ENCODE data around the gene ANKRD22.

DNA sequence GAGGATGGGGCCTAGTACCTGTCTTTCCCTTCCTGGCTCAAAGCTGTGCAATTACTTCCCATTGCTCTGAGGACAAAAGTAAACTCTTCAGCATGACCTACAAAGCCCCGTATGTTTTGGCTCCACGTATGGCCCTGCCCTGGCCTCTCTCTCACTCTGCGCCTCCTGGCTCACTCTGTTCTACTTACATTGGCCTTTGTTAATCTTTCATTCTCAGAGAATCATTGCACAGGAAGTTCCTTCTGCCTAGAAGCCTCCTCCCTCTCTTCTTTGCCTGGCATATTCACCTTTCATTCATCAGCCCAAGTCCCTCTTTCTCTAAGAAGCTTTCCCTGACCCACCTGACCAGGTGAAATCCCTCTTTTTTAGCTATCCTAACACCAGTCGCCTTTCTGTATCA lies 25.3 kb downstream of the ANKRD22 start:
- TF ChIP-seq, protein P1, sequence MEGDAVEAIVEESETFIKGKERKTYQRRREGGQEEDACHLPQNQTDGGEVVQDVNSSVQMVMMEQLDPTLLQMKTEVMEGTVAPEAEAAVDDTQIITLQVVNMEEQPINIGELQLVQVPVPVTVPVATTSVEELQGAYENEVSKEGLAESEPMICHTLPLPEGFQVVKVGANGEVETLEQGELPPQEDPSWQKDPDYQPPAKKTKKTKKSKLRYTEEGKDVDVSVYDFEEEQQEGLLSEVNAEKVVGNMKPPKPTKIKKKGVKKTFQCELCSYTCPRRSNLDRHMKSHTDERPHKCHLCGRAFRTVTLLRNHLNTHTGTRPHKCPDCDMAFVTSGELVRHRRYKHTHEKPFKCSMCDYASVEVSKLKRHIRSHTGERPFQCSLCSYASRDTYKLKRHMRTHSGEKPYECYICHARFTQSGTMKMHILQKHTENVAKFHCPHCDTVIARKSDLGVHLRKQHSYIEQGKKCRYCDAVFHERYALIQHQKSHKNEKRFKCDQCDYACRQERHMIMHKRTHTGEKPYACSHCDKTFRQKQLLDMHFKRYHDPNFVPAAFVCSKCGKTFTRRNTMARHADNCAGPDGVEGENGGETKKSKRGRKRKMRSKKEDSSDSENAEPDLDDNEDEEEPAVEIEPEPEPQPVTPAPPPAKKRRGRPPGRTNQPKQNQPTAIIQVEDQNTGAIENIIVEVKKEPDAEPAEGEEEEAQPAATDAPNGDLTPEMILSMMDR (IDR thresholded peaks at IDR 0.05) = no peak
- no peak for TF ChIP-seq ZFX (IDR thresholded peaks at IDR 0.05; ENCODE audit: borderline replicate concordance)

Data from 22Rv1 (cell line).